NB4 (cell line): ENCODE results near the gene ATP12A.
A peak's percentile ranks its signal among the peaks of the same experiment; 100 is the strongest.

Experiments used
- POLR2A ChIP-seq: IDR thresholded peaks from 2 replicates; pipeline ENCODE4 v1.6.1; 2011; ENCODE audit warnings: mild to moderate bottlenecking; ENCODE audit not compliant: insufficient read length; ENCODE audit errors: extremely low read depth
- TF ChIP-seq, protein P1 (sequence below): IDR thresholded peaks from one replicate; pipeline ENCODE4 v1.5.1; 2012; ENCODE audit warnings: low read depth, low read length

- TF ChIP-seq POLR2A = no peak
- TF ChIP-seq, protein P1, sequence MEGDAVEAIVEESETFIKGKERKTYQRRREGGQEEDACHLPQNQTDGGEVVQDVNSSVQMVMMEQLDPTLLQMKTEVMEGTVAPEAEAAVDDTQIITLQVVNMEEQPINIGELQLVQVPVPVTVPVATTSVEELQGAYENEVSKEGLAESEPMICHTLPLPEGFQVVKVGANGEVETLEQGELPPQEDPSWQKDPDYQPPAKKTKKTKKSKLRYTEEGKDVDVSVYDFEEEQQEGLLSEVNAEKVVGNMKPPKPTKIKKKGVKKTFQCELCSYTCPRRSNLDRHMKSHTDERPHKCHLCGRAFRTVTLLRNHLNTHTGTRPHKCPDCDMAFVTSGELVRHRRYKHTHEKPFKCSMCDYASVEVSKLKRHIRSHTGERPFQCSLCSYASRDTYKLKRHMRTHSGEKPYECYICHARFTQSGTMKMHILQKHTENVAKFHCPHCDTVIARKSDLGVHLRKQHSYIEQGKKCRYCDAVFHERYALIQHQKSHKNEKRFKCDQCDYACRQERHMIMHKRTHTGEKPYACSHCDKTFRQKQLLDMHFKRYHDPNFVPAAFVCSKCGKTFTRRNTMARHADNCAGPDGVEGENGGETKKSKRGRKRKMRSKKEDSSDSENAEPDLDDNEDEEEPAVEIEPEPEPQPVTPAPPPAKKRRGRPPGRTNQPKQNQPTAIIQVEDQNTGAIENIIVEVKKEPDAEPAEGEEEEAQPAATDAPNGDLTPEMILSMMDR = peak; percentile 26
Observed at GRCh38 chr13:24746618-24747247, 66.5 kb downstream of the ATP12A start.
